ENCODE measurements around the gene GPBAR1. TPM values are rescaled to one million over a fixed set of nuclear protein-coding genes. Genes with fewer than 3 reads are reported as not detected.

GPBAR1 gene
- total and polyA plus RNA-seq, 2 of the 8 experiments (the other 6 are each of a cell fraction or from before 2014, with no cell fraction given), result 0.32 to 0.59 TPM

DNA sequence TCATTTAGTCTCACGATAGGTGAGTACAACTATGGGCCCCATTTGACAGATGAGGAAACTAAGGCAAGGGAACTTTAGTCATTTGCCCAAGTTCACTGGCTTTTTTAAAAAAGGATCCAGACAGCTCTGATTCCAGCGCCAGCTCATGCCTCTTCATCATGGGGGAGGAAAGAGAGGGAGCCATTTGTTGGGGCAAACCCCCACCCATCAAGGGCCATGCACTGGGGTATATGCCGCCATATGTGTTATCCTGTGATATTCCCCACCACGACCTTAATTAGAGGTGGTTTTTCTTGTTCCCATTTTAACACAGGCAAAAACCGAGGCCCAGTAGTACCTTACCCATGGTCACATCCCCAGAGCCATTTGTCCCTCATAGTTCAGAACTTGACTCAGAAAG, 649 bp upstream of the GPBAR1 start (continued):
- TF ChIP-seq CBX5 (IDR thresholded peaks at IDR 0.05; ENCODE audit: low read depth, low read length), result no peak
- TF ChIP-seq, protein P1, sequence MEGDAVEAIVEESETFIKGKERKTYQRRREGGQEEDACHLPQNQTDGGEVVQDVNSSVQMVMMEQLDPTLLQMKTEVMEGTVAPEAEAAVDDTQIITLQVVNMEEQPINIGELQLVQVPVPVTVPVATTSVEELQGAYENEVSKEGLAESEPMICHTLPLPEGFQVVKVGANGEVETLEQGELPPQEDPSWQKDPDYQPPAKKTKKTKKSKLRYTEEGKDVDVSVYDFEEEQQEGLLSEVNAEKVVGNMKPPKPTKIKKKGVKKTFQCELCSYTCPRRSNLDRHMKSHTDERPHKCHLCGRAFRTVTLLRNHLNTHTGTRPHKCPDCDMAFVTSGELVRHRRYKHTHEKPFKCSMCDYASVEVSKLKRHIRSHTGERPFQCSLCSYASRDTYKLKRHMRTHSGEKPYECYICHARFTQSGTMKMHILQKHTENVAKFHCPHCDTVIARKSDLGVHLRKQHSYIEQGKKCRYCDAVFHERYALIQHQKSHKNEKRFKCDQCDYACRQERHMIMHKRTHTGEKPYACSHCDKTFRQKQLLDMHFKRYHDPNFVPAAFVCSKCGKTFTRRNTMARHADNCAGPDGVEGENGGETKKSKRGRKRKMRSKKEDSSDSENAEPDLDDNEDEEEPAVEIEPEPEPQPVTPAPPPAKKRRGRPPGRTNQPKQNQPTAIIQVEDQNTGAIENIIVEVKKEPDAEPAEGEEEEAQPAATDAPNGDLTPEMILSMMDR (IDR thresholded peaks at IDR 0.05; ENCODE audit: control extremely low read depth in 1 of 3, insufficient read depth in 1 of 3, low read depth in 1 of 3, low read length in 3 of 3), result no peak
